H1 (cell line): Measurements from ENCODE around the gene COMMD2. TPM values are rescaled to one million over a fixed set of nuclear protein-coding genes. Genes with fewer than 3 reads are reported as not detected.

Experiments
- CTCF ChIA-PET: fragments of 300-600 bp; sonication (Branson Sonifier 250); formaldehyde crosslinking; loops from one replicate; lab custom pipeline; 2021; ENCODE audit not compliant: partially characterized antibody; lab: Charles Lee
- POLR2A ChIA-PET: fragments of 300-600 bp; sonication (Branson Sonifier 250); formaldehyde crosslinking; loops from one replicate; lab custom pipeline; 2021; ENCODE audit warnings: inconsistent platforms; ENCODE audit not compliant: partially characterized antibody; lab: Charles Lee
- DNase-seq, 2 experiments: peaks; one replicate each; pipeline versions ENCODE4 v3.0.0 to v3.0.0-alpha.2; 2010 to 2022; ENCODE audit warnings: low spot score in 2 of 2, low read depth in 1 of 2, mixed read lengths in 1 of 2
- FAIRE-seq: peaks from 2 replicates; lab custom pipeline; 2011; peaks lifted over from hg19 to GRCh38; lab: Jason Lieb, UNC
- H2AFZ ChIP-seq: 2 replicates; pipeline ENCODE4 v1.8.1; 2012; ENCODE audit warnings: low read length, inconsistent platforms
- H2AK5ac ChIP-seq: 2 replicates; pipeline ENCODE4 v1.6.1; 2013; ENCODE audit warnings: low read depth, low read length
- H2BK120ac ChIP-seq: replicated peaks from 2 replicates; pipeline ENCODE3; 2013; ENCODE audit warnings: low read depth, low read length, inconsistent platforms
- H2BK12ac ChIP-seq: 2 replicates; pipeline ENCODE4 v1.6.1; 2013; ENCODE audit warnings: low read depth, low read length
- H2BK15ac ChIP-seq: 2 replicates; pipeline ENCODE4 v1.6.1; 2013; ENCODE audit warnings: low read length
- H2BK20ac ChIP-seq: 2 replicates; pipeline ENCODE4 v1.6.1; 2013; ENCODE audit warnings: low read length
- H2BK5ac ChIP-seq: 2 replicates; pipeline ENCODE4 v1.6.1; 2013; ENCODE audit warnings: low read depth, low read length
- H3K14ac ChIP-seq: 2 replicates; pipeline ENCODE4 v1.6.1; 2013; ENCODE audit warnings: inconsistent platforms; ENCODE audit not compliant: insufficient read length
- H3K18ac ChIP-seq: 2 replicates; pipeline ENCODE4 v1.6.1; 2013; ENCODE audit warnings: low read length; ENCODE audit errors: extremely low read depth
- H3K23ac ChIP-seq: 2 replicates; pipeline ENCODE4 v1.6.1; 2013; ENCODE audit warnings: inconsistent platforms; ENCODE audit not compliant: insufficient read length
- H3K23me2 ChIP-seq: 2 replicates; pipeline ENCODE4 v1.6.1; 2013; ENCODE audit warnings: low read depth, low read length
- H3K27ac ChIP-seq: 2 replicates; pipeline ENCODE4 v1.6.1; 2011; ENCODE audit warnings: low read depth, low read length, inconsistent platforms
- H3K27me3 ChIP-seq, 4 experiments: replicated peaks in 1 of 4; 1 replicate in 1 of 4; 2 replicates in 3 of 4; pipeline versions ENCODE4 v1.6.1 to v1.8.1; 2011 to 2013; ENCODE audit warnings: low read length in 3 of 4, mild to moderate bottlenecking in 3 of 4, inconsistent platforms in 2 of 4, mixed read lengths in 2 of 4, moderate library complexity in 1 of 4; ENCODE audit not compliant: control insufficient read depth in 3 of 4, insufficient read depth in 3 of 4; ENCODE audit errors: extremely low read depth in 1 of 4
- H3K36me3 ChIP-seq, 4 experiments: 2 replicates each; pipeline versions ENCODE4 v1.6.1 to v1.8.1; 2011 to 2013; ENCODE audit warnings: mild to moderate bottlenecking in 4 of 4, low read length in 3 of 4, moderate library complexity in 2 of 4, control low read depth in 1 of 4, inconsistent platforms in 1 of 4; ENCODE audit not compliant: insufficient read depth in 4 of 4, control insufficient read depth in 2 of 4
- H3K4ac ChIP-seq: replicated peaks from 2 replicates; pipeline ENCODE3; 2013; ENCODE audit warnings: low read length, low read depth, mixed read lengths, inconsistent platforms; ENCODE audit not compliant: insufficient read length
- H3K4me1 ChIP-seq, 4 experiments: replicated peaks in 1 of 4; 1 replicate in 1 of 4; 2 replicates in 3 of 4; pipeline versions ENCODE4 v1.6.1 to v1.8.1; 2011 to 2013; ENCODE audit warnings: low read length in 3 of 4, inconsistent platforms in 2 of 4, mixed read lengths in 1 of 4; ENCODE audit not compliant: insufficient read depth in 4 of 4, control insufficient read depth in 3 of 4
- H3K4me2 ChIP-seq, 2 experiments: 2 replicates each; pipeline versions ENCODE4 v1.6.1 to v1.8.1; 2011 to 2013; ENCODE audit warnings: low read depth in 2 of 2, low read length in 2 of 2, control low read depth in 1 of 2, inconsistent platforms in 1 of 2, mild to moderate bottlenecking in 1 of 2; ENCODE audit not compliant: insufficient read depth in 1 of 2
- H3K4me3 ChIP-seq, 4 experiments: fragments of 200-600, 300-600 bp in 1 of 4; sonication (generic), shearing (Covaris generic), sonication (Bioruptor Twin) in 1 of 4; 2 replicates each; pipeline versions ENCODE4 v1.5.1 to v1.8.1; 2011 to 2016; ENCODE audit warnings: low read length in 4 of 4, low read depth in 3 of 4, control low read depth in 2 of 4, inconsistent platforms in 2 of 4, mild to moderate bottlenecking in 2 of 4, mixed read lengths in 1 of 4, moderate library complexity in 1 of 4; ENCODE audit not compliant: insufficient read depth in 2 of 4; ENCODE audit errors: extremely low read depth in 1 of 4
- H3K56ac ChIP-seq: replicated peaks from 2 replicates; pipeline ENCODE3; 2013; ENCODE audit warnings: low read depth, mild to moderate bottlenecking, mixed read lengths, low read length, inconsistent platforms; ENCODE audit not compliant: insufficient read length
- H3K79me1 ChIP-seq: 2 replicates; pipeline ENCODE4 v1.6.1; 2013; ENCODE audit warnings: low read depth, low read length, control low read depth
- H3K79me2 ChIP-seq, 2 experiments: 2 replicates each; pipeline versions ENCODE4 v1.6.1 to v1.8.1; 2012 to 2013; ENCODE audit warnings: low read length in 2 of 2, mild to moderate bottlenecking in 2 of 2, inconsistent platforms in 1 of 2; ENCODE audit not compliant: insufficient read depth in 2 of 2, control insufficient read depth in 1 of 2
- H3K9ac ChIP-seq, 4 experiments: replicated peaks in 1 of 4; 1 replicate in 1 of 4; 2 replicates in 3 of 4; pipeline versions ENCODE4 v1.6.1 to v1.8.1; 2011 to 2013; ENCODE audit warnings: low read depth in 3 of 4, low read length in 3 of 4, control low read depth in 2 of 4, mild to moderate bottlenecking in 2 of 4, moderate library complexity in 2 of 4, inconsistent platforms in 1 of 4; ENCODE audit errors: extremely low read depth in 1 of 4
- H3K9me3 ChIP-seq, 2 experiments: 2 replicates each; pipeline versions ENCODE4 v1.6.1 to v1.8.1; 2012 to 2013; ENCODE audit warnings: mild to moderate bottlenecking in 2 of 2, moderate library complexity in 2 of 2, control low read depth in 1 of 2, inconsistent platforms in 1 of 2, low read depth in 1 of 2, low read length in 1 of 2, mixed read lengths in 1 of 2; ENCODE audit not compliant: insufficient read depth in 2 of 2
- H4K20me1 ChIP-seq, 2 experiments: replicated peaks in 1 of 2; 2 replicates each; pipeline versions ENCODE3 to v1.8.1; 2011 to 2013; ENCODE audit warnings: inconsistent platforms in 2 of 2, low read length in 2 of 2, mild to moderate bottlenecking in 1 of 2; ENCODE audit not compliant: insufficient read depth in 2 of 2, control insufficient read depth in 1 of 2
- H4K5ac ChIP-seq: 2 replicates; pipeline ENCODE4 v1.6.1; 2013; ENCODE audit warnings: low read length, low read depth, mixed read lengths, inconsistent platforms; ENCODE audit not compliant: insufficient read length
- H4K8ac ChIP-seq: 2 replicates; pipeline ENCODE4 v1.8.0; 2013; ENCODE audit warnings: mild to moderate bottlenecking, moderate library complexity, low read length, inconsistent platforms; ENCODE audit not compliant: insufficient read depth; ENCODE audit errors: extremely low read depth
- H4K91ac ChIP-seq: replicated peaks from 2 replicates; pipeline ENCODE3; 2013; ENCODE audit warnings: low read length, mixed read lengths, inconsistent platforms; ENCODE audit not compliant: insufficient read length
- ASH2L ChIP-seq: fragments of 200-600, 300-600 bp; sonication (generic); IDR thresholded peaks from one replicate; pipeline ENCODE4 v1.7.1; 2017; ENCODE audit warnings: low read length
- BRCA1 ChIP-seq: IDR thresholded peaks from 2 replicates; pipeline ENCODE4 v1.6.1; 2012; ENCODE audit warnings: low read depth, low read length, improper control_type of control experiment
- CBX8 ChIP-seq: fragments of 300-800, 300-1000 bp; sonication (generic); IDR thresholded peaks from 2 replicates; pipeline ENCODE4 v1.7.1; 2016; ENCODE audit warnings: low read depth, low read length, borderline replicate concordance
- CTBP2 ChIP-seq: IDR thresholded peaks from 2 replicates; pipeline ENCODE4 v1.7.0; 2011; ENCODE audit warnings: borderline replicate concordance, mild to moderate bottlenecking, moderate library complexity, mixed read lengths, low read length; ENCODE audit not compliant: insufficient read depth, insufficient read length
- HDAC2 ChIP-seq, 2 experiments: fragments of 300-600 bp in 1 of 2; sonication (generic) in 1 of 2; IDR thresholded peaks; 2 replicates each; pipeline ENCODE4 v1.6.1; 2011 to 2012; ENCODE audit warnings: low read depth in 2 of 2, low read length in 2 of 2, mild to moderate bottlenecking in 2 of 2, moderate library complexity in 2 of 2, borderline replicate concordance in 1 of 2, inconsistent platforms in 1 of 2
- KDM1A ChIP-seq: fragments of 200-600, 300-600 bp; sonication (generic); IDR thresholded peaks from 2 replicates; pipeline ENCODE4 v1.7.1; 2016; ENCODE audit warnings: mild to moderate bottlenecking, low read length, borderline replicate concordance
- MAFK ChIP-seq: IDR thresholded peaks from 2 replicates; pipeline ENCODE4 v1.6.1; 2012; ENCODE audit warnings: low read depth, mild to moderate bottlenecking, improper control_type of control experiment, low read length
- SAP30 ChIP-seq: fragments of 300-600 bp; sonication (generic); IDR thresholded peaks from 2 replicates; pipeline ENCODE4 v1.7.1; 2012; ENCODE audit warnings: low read length, moderate library complexity, mild to moderate bottlenecking, inconsistent platforms; ENCODE audit not compliant: insufficient read depth, insufficient replicate concordance
- SUZ12 ChIP-seq: fragments of 200-600 bp; sonication (generic); IDR thresholded peaks from 2 replicates; pipeline ENCODE4 v1.6.1; 2012; ENCODE audit warnings: mild to moderate bottlenecking, inconsistent platforms, low read length, moderate library complexity, mixed read lengths
- TBP ChIP-seq: IDR thresholded peaks from 2 replicates; pipeline ENCODE4 v1.6.1; 2011; ENCODE audit warnings: low read depth, low read length, improper control_type of control experiment
- TCF12 ChIP-seq: IDR thresholded peaks from 2 replicates; pipeline ENCODE4 v1.6.1; 2011; ENCODE audit warnings: low read depth, mild to moderate bottlenecking, low read length
- WGBS, 2 experiments: shearing (Covaris generic) in 1 of 2; methylation state at CpG; one replicate each; pipeline versions ENCODE4 v1.1.6 to v1.1.7; 2013 to 2015; ENCODE audit warnings: low lambda C conversion rate in 2 of 2, mixed read lengths in 2 of 2, inconsistent platforms in 1 of 2, low coverage in 1 of 2, missing lambda C conversion rate in 1 of 2; ENCODE audit not compliant: insufficient replicate concordance in 2 of 2, insufficient coverage in 1 of 2, insufficient read length in 1 of 2; ENCODE audit errors: extremely low coverage in 1 of 2, missing lambda C conversion rate in 1 of 2; 5-methylcytosine and 5-hydroxymethylcytosine counted together
- polyA plus RNA-seq, 7 experiments: library from polyadenylated mRNA; depleted of rRNA in 3 of 7; stranded (reverse) in 5 of 7; unstranded in 2 of 7; fragments of >200 nt in 5 of 7; fragments of 200-250 nt in 2 of 7; gene quantifications; 1 replicate in 5 of 7; 2 replicates in 1 of 7; 4 replicates in 1 of 7; pipeline versions ENCODE4 v1.2.1 to v1.2.3, GENCODE V29; 2011 to 2013; ENCODE audit warnings: missing spikeins in 2 of 7, mixed read lengths in 2 of 7
- total RNA-seq: library from RNA; stranded (reverse); fragmentation: NEBNext Ultra II Directional; extraction: Animal tissue kit (Norgen Biotek cat#: 25700); gene quantifications from 2 replicates; pipeline ENCODE4 v1.2.1, GENCODE V29; 2021
- TF ChIP-seq, protein P1 (sequence below): IDR thresholded peaks from 2 replicates; pipeline ENCODE4 v1.6.1; 2011; ENCODE audit warnings: low read length, improper control_type of control experiment

The COMMD2 gene
- total and polyA plus RNA-seq, 2 of the 8 experiments (the other 6 are each of a cell fraction or from before 2014, with no cell fraction given), result 20.2 to 57.2 TPM

DNA sequence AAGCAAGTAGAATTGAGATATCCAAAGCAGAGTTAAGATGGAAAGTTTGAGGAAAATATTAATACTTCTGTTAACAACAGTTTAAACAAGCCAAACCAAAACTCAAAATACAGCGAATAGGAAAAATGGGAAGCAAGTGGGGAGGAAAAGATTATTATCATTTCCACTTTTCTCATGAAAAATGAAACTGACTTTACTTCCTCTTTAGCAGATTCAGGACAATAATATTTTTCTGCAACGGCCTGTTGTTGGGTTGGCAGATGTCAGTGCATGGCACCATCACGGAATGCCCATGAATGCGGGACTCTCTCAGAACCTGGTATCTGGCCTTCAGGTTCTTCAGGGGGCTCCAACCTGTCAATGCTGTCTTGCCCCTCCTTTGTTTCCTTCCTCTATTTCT is 28.9 kb upstream of the COMMD2 start:
- Histone ChIP-seq H3K79me2 (no peaks in the 10 kb centered on the region), H3K4me1 (no peaks in the 10 kb centered on the region), H2AK5ac (no peak overlapping the region), H3K4ac (no peak overlapping the region), H4K91ac (no peak overlapping the region), H2BK15ac (no peak overlapping the region), H3K9me3 (no peaks in the 10 kb centered on the region), H2AFZ (no peak overlapping the region), H3K18ac (no peak overlapping the region), H2BK12ac (no peak overlapping the region), H3K4me2 (no peak overlapping the region), H3K4me3 (no peak overlapping the region), H2BK5ac (no peak overlapping the region), H3K23ac (no peak overlapping the region), H4K5ac (no peak overlapping the region), H4K20me1 (no peaks in the 10 kb centered on the region), H3K14ac (no peak overlapping the region), H4K8ac (no peak overlapping the region), H3K23me2 (no peaks in the 10 kb centered on the region), H3K27me3 (no peaks in the 10 kb centered on the region), H2BK20ac (no peak overlapping the region), H3K56ac (no peak overlapping the region), H3K9ac (no peak overlapping the region), H3K36me3 (no peaks in the 10 kb centered on the region; a peak in 1 of 8 replicates), H3K79me1 (no peaks in the 10 kb centered on the region), H3K27ac (no peak overlapping the region), H2BK120ac (no peak overlapping the region)
- CTCF ChIA-PET, result interaction anchor here (1.6 to 3.8 kb wide), 2 partner anchors 10 to 27 kb away, joined by 12 to 47 read pairs; no protein-coding TSS in a partner anchor
- POLR2A ChIA-PET, result no interaction called here
- TF ChIP-seq KDM1A (no peak), TBP (no peak), CTBP2 (no peak), BRCA1 (no peak), ASH2L (no peak), CBX8 (no peak), HDAC2 (IDR thresholded peaks at IDR 0.05; ENCODE audit: borderline replicate concordance in 1 of 2, low read depth in 2 of 2, low read length in 2 of 2) (no peak), TCF12 (no peak), SAP30 (no peak), SUZ12 (no peak), MAFK (no peak)
- TF ChIP-seq, protein P1, sequence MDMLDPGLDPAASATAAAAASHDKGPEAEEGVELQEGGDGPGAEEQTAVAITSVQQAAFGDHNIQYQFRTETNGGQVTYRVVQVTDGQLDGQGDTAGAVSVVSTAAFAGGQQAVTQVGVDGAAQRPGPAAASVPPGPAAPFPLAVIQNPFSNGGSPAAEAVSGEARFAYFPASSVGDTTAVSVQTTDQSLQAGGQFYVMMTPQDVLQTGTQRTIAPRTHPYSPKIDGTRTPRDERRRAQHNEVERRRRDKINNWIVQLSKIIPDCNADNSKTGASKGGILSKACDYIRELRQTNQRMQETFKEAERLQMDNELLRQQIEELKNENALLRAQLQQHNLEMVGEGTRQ, result no peak
- 93% methylated on average over 4 of the region's 4 CpGs; no CpG with 5 or more reads in 1 of the 2 experiments for WGBS, 2 experiments
- no peak for DNase-seq
- FAIRE-seq, result no peak
